Astrocyte of the spinal cord (primary cell): ENCODE data around the gene TERB1.
"Not testable (repeated sequence)": the region's sequence is repeated elsewhere in the genome, so short reads cannot be mapped to it uniquely, and the experiment has no call there.

Experiments
- DNase-seq: peaks from one replicate; pipeline ENCODE4 v3.0.0; 2011; ENCODE audit warnings: low read depth, low spot score
- H3K4me3 ChIP-seq: 2 replicates; pipeline ENCODE4 v1.5.1; 2011; ENCODE audit warnings: low read depth, mild to moderate bottlenecking, low read length, moderate library complexity
- in situ Hi-C: cut with HindIII; loops from 2 replicates; pipeline ENCODE4 v1.10.0; 2017; ENCODE audit warnings: low sequenced_read_pairs
- TF ChIP-seq, protein P1 (sequence below): IDR thresholded peaks from 2 replicates; pipeline ENCODE4 v1.5.1; 2012; ENCODE audit warnings: low read depth, mild to moderate bottlenecking, low read length, inconsistent platforms

Gene TERB1

DNA sequence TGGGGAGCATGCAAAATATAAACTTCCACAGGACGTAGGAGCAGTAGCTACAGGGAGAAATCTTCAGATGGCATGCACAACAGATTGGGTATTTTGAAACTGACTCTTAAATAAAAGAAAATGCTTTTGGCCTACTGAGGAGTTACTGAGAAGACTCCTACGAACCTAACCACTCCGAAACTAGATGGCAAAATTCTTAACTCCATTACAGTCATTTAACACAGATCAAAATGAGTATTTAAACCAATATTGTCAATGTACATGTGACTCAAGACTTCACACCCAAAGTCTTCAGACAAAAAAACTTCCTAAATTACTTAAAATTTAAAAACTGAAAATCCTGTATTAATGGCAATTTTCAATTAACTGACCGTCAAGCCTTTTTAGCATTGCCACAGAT is 8.4 kb upstream of the TERB1 start:
- in situ Hi-C loops, result no loop called here
- no peak for DNase-seq
- no peak overlapping the region for H3K4me3 ChIP-seq
- TF ChIP-seq, protein P1, sequence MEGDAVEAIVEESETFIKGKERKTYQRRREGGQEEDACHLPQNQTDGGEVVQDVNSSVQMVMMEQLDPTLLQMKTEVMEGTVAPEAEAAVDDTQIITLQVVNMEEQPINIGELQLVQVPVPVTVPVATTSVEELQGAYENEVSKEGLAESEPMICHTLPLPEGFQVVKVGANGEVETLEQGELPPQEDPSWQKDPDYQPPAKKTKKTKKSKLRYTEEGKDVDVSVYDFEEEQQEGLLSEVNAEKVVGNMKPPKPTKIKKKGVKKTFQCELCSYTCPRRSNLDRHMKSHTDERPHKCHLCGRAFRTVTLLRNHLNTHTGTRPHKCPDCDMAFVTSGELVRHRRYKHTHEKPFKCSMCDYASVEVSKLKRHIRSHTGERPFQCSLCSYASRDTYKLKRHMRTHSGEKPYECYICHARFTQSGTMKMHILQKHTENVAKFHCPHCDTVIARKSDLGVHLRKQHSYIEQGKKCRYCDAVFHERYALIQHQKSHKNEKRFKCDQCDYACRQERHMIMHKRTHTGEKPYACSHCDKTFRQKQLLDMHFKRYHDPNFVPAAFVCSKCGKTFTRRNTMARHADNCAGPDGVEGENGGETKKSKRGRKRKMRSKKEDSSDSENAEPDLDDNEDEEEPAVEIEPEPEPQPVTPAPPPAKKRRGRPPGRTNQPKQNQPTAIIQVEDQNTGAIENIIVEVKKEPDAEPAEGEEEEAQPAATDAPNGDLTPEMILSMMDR, result no peak

DNA sequence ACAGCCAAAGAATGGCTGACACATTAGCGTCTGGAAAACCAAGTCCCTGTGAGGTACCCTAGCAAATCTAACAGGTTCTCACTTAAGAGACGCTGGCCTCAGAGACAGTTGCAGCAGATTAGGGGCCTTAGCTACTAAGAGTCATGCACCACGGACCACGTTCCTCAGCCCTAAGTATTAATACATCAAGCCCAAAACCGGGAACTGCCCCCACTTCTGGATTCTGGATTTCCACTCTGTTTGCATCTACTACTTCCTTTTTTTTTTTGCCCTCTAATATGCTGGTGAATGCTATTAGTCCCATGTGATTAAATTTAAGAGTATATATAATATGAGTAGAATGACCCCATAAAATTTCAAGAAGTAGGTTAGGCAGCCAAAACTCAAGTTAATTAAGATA is 775 bp upstream of the TERB1 start:
- in situ Hi-C loops, result no loop called here
- TF ChIP-seq, protein P1, result no peak
- DNase-seq, result no peak
- no peak overlapping the region for H3K4me3 ChIP-seq

GRCh38 chr16:66800856-66801255 is 528 bp downstream of the TERB1 start:
- no peak overlapping the region for H3K4me3 ChIP-seq
- in situ Hi-C loops, result no loop called here
- DNase-seq, result no peak
- TF ChIP-seq, protein P1, result no peak

GRCh38 chr16:66798161-66798560 is 3.2 kb downstream of the TERB1 start:
- in situ Hi-C loops, result no loop called here
- TF ChIP-seq, protein P1, result no peak
- DNase-seq, result peak; percentile 17
- no peak overlapping the region for H3K4me3 ChIP-seq

GRCh38 chr16:66793984-66794383 is 7.4 kb downstream of the TERB1 start:
- H3K4me3 ChIP-seq, DNase-seq, in situ Hi-C loops: not testable (repeated sequence)

GRCh38 chr16:66790130-66790733 is 11.2 kb downstream of the TERB1 start:
- TF ChIP-seq, protein P1, result no peak
- DNase-seq, result no peak
- H3K4me3 ChIP-seq, result no peak overlapping the region
- in situ Hi-C loops, result no loop called here

- TF ChIP-seq, protein P1, result no peak
- H3K4me3 ChIP-seq, result no peak overlapping the region
- no peak for DNase-seq
- in situ Hi-C loops, result no loop called here
These were observed 14.0 kb downstream of the TERB1 start for GRCh38 chr16:66787427-66787826.
